ENCODE measurements around the gene PAK5. TPM values are rescaled to one million over a fixed set of nuclear protein-coding genes. Genes with fewer than 3 reads are reported as not detected.

PAK5 gene
- polyA plus RNA-seq, 1 donor (not counting 4 experiments of a cell fraction or from before 2014, with no cell fraction given): not detected

GRCh38 chr20:9632265-9632664 is 206.6 kb downstream of the PAK5 start:
- Histone ChIP-seq H3K36me3 (ENCODE audit: control insufficient read depth in 2 of 2, extremely low read depth in 1 of 2, insufficient read depth in 2 of 2, low read length in 2 of 2) (no peaks in the 10 kb centered on the region), H3K27me3 (ENCODE audit: control insufficient read depth, extremely low read depth, insufficient read depth, low read length) (no peaks in the 10 kb centered on the region), H3K9me3 (ENCODE audit: control insufficient read depth, low read depth, low read length) (no peaks in the 10 kb centered on the region), H3K4me3 (ENCODE audit: control insufficient read depth in 2 of 3, extremely low read depth in 1 of 3, insufficient read depth in 2 of 3, low read depth in 1 of 3, low read length in 3 of 3) (no peak overlapping the region), H3K27ac (ENCODE audit: control insufficient read depth, insufficient read depth, low read length) (no peak overlapping the region), H4K20me1 (ENCODE audit: control insufficient read depth, extremely low read depth, insufficient read depth, low read length) (no peaks in the 10 kb centered on the region), H3K4me2 (ENCODE audit: control insufficient read depth, extremely low read depth, insufficient read depth, low read depth, low read length) (no peak overlapping the region), H3K9ac (ENCODE audit: control insufficient read depth, extremely low read depth, insufficient read depth, low read length) (no peak overlapping the region), H2AFZ (ENCODE audit: control insufficient read depth, low read length) (no peak overlapping the region), H3K4me1 (ENCODE audit: control insufficient read depth, extremely low read depth, insufficient read depth, low read length) (no peaks in the 10 kb centered on the region), H3K79me2 (ENCODE audit: control insufficient read depth, insufficient read depth, low read length) (no peaks in the 10 kb centered on the region), H3K9me1 (ENCODE audit: control insufficient read depth, extremely low read depth, insufficient read depth, low read length) (no peaks in the 10 kb centered on the region)
- FAIRE-seq: no peak
- dilution Hi-C loops (cut with MboI; ENCODE audit: extremely low pct_ligation_motif_present, low sequenced_read_pairs): no loop called here
- TF ChIP-seq CTCF (optimal IDR thresholded peaks at IDR 0.05 in 1 of 3, IDR thresholded peaks at IDR 0.05 in 1 of 3, conservative IDR thresholded peaks at IDR 0.05 in 1 of 3; ENCODE audit: extremely low read depth in 1 of 3, insufficient read depth in 2 of 3, low read length in 3 of 3): no peak
- TF ChIP-seq EZH2 (IDR thresholded peaks at IDR 0.05; ENCODE audit: low read length): no peak
- DNase-seq (ENCODE audit: low read depth, low spot score): no peak

- no peaks in the 10 kb centered on the region for H3K9me1 ChIP-seq (ENCODE audit: control insufficient read depth, extremely low read depth, insufficient read depth, low read length)
- H2AFZ ChIP-seq (ENCODE audit: control insufficient read depth, low read length): no peak overlapping the region
- no peak overlapping the region for H3K27ac ChIP-seq (ENCODE audit: control insufficient read depth, insufficient read depth, low read length)
- H3K4me2 ChIP-seq (ENCODE audit: control insufficient read depth, extremely low read depth, insufficient read depth, low read depth, low read length): no peak overlapping the region
- no peaks in the 10 kb centered on the region for H3K9me3 ChIP-seq (ENCODE audit: control insufficient read depth, low read depth, low read length)
- dilution Hi-C loops (cut with MboI; ENCODE audit: extremely low pct_ligation_motif_present, low sequenced_read_pairs): no loop called here
- no peak for DNase-seq (ENCODE audit: low read depth, low spot score)
- no peaks in the 10 kb centered on the region for H3K27me3 ChIP-seq (ENCODE audit: control insufficient read depth, extremely low read depth, insufficient read depth, low read length)
- H3K9ac ChIP-seq (ENCODE audit: control insufficient read depth, extremely low read depth, insufficient read depth, low read length): no peak overlapping the region
- no peaks in the 10 kb centered on the region for H3K79me2 ChIP-seq (ENCODE audit: control insufficient read depth, insufficient read depth, low read length)
- H3K4me3 ChIP-seq (ENCODE audit: control insufficient read depth in 2 of 3, extremely low read depth in 1 of 3, insufficient read depth in 2 of 3, low read depth in 1 of 3, low read length in 3 of 3): no peak overlapping the region
- no peaks in the 10 kb centered on the region for H4K20me1 ChIP-seq (ENCODE audit: control insufficient read depth, extremely low read depth, insufficient read depth, low read length)
- no peaks in the 10 kb centered on the region for H3K36me3 ChIP-seq (ENCODE audit: control insufficient read depth in 2 of 2, extremely low read depth in 1 of 2, insufficient read depth in 2 of 2, low read length in 2 of 2)
- FAIRE-seq: no peak
- H3K4me1 ChIP-seq (ENCODE audit: control insufficient read depth, extremely low read depth, insufficient read depth, low read length): no peaks in the 10 kb centered on the region
- no peak for TF ChIP-seq CTCF (optimal IDR thresholded peaks at IDR 0.05 in 1 of 3, IDR thresholded peaks at IDR 0.05 in 1 of 3, conservative IDR thresholded peaks at IDR 0.05 in 1 of 3; ENCODE audit: extremely low read depth in 1 of 3, insufficient read depth in 2 of 3, low read length in 3 of 3)
- TF ChIP-seq EZH2 (IDR thresholded peaks at IDR 0.05; ENCODE audit: low read length): no peak
Measured at GRCh38 chr20:9630554-9630953, 208.3 kb downstream of the PAK5 start.
